ENCODE results near the gene PARD3B.

The PARD3B gene

DNA sequence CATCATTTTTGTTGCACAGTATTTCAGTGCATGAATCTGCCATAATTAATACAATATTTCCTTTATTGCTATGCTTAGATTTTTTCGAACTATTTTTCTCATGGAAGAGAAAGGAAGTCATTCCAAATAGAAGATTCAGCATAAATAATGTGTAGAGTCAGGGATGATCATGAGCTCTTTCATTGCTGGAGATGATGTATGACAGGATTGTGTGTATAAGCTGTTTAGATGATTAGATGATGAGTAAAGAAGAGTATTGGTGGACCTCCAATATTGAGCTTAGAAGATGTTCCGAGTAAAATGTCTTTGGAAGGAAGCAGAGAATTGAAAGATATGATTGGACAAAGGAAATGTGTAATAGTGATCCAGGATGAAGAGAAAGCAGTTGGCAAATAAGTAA lies 364.5 kb downstream of the PARD3B start:
- no peak for DNase-seq

GRCh38 chr2:204913312-204913711 lies 368.0 kb downstream of the PARD3B start:
- no peak for DNase-seq

DNA sequence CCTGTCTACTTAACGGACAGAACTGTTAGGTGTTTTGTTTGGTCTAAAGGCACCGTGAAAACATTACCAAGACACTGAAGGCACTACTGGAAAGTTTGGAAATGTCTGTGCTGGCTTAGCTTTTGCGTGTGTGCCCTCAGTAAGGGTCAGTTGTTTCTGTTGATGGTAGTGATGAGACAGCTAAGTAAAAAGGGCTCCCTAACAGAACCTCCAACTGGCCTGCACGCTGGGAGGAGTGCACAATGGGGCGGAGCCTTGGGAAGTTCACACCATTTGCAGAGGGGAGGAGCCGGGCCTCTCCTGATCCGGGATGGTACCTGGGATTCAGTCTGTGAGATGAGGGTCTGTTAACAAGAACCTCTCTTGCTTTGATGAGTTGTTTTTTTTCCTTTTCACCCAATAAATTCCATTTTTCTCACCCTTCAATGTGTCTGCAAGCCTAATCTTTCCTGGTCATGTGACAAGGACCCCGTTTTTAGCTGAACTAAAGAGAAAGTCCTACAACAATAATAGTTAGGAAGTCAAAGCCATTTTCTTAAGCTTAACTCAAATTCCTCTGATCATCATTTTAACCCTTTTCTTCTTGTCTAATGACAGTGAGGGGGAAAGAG lies 368.7 kb downstream of the PARD3B start:
- no peak for DNase-seq

GRCh38 chr2:204914708-204915107 lies 369.4 kb downstream of the PARD3B start:
- no peak for DNase-seq

DNA sequence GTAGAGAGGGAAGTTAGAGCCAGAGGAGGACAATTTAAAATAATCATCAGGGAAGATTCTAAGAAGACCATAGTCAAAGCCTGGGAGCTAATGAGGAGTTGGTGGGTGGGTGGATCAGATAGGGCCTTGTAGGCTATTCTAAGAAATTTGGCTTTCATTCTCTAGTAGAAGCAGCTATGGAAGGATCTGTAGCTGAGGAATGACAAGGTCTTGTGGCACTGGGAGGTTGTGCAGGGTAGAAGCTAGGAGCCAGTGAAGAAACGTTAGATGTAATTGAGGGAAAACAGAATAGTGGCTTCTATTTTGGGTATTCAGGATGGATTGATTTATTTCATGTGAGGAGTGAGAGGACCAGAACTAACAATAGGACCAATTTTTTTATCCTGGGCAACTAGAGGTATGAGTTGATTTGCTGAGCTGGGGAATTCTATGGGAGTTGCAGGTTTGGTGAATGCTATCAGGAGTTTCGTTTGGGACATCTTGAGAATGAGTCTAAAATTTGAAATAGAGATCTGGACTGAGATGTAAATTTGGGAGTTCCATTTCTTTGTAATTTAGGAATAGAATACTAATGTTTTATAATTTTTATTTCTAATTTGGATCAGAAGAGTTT lies 371.9 kb downstream of the PARD3B start:
- DNase-seq = no peak

DNA sequence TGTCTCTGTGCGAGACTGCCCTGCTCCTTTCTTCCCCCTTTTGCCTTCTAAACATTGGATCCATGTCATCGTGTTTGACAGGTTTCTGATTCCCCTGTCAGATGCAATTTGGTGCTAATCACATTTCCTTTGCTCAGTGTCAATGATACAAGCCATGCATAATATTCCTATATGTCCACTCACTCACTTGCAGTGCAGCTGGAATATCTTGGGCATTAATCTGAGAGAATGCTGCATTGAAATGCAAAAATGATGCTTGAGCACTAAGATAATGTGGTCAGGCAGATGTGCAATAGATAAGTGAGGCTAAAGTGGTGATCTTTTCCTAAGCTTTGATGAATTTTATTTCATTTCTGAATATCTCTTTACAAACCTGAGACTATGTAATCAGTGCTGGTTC lies 375.5 kb downstream of the PARD3B start:
- no peak for DNase-seq

- no peak for DNase-seq
Measured at GRCh38 chr2:204923957-204924356, 378.7 kb downstream of the PARD3B start.

DNA sequence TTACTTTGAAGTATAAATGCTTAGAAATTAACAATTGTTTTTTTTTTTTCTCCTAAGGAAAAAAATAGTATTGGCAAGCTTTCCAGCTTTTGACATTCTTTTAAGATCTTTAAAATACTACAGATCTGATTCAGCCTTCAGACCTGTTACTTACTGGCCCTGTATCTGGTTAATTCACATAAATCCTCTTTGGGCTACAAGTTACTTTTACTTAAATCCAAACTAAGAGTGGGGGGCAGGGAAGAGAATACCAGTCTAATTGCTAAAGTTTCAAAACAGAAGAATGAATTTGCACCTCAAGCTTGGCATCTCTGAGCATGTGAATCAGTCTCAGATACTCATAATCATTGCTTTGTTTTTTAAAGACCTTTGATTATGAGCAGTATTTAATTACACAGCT lies 386.3 kb downstream of the PARD3B start:
- DNase-seq = no peak

- DNase-seq = peak; percentile 88
Measured at GRCh38 chr2:204933735-204934374, 388.6 kb downstream of the PARD3B start.

GRCh38 chr2:204944927-204945326 lies 399.7 kb downstream of the PARD3B start:
- no peak for DNase-seq

DNA sequence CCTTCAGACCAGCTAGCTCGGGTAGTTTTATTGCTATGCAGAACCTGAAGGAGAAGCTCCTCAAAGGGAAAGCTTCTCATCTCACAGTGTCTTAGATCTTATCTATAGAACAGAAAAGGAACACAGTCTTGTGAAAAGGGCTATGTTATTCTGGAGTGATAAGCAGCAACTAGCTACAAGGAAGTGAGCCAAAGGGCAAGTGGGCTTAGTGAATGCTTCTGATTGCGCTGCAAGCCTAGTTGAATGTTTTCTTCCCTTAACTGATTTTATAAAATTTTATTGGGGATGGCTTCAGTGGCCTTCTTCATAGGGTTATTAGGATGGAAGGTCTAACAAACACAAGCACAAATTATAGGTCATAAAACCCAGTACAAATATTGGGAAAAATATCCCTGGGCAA lies 400.1 kb downstream of the PARD3B start:
- DNase-seq = no peak

- no peak for DNase-seq
Measured at GRCh38 chr2:204946892-204947291, 401.6 kb downstream of the PARD3B start.

- no peak for DNase-seq
Measured at GRCh38 chr2:204947405-204947804, 402.1 kb downstream of the PARD3B start.

DNA sequence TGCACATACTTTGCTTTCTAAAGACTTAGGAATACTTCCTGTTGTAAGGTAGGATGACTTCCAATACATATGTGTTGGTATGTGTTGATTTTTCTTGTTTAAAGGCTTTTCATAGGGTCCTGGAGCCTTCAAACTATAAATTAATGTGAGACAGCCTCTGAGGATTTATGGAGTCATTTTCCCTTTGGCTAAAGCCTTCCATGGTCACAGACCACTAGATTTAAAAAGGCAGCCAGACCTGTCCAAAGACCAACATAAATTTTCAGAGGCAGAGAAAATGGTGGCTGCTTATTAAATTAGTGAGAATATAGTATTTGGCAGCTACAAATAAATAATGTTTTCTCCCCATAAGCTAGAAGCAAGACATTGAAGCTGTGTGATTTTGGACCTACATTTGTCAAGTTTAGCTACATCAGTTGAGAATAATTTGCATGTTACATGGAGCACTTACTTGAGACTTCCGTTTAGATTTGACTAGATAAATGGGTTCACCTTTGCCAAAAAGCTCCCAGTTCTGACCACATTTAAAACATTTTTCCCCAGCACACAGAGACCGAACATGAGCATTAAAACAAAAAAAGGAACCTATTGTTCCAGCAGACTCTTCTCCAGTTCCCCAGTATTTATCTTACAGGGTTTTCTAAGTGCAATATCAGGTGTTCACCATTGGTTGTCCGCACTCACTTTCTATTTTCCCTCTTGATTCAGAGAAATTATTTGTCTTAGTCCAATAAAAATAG lies 402.9 kb downstream of the PARD3B start:
- no peak for DNase-seq

DNA sequence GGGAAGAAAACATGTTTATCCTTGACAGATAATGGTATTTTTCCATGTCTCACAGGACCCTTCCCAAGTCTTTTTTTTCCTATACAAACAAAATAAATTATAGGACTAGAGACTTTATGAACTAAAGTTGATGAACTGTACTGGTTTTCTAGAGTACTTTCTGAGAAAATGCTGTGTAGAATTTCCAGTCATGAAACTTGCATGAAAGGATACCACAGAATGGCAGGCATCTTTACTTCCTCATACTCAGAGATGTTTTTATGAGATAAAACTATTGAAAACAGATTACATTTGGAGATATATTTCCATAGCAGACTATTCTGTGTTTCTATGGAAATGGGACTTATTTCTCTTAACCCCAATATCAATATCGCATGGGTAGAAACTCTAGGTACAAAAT lies 403.5 kb downstream of the PARD3B start:
- no peak for DNase-seq

DNA sequence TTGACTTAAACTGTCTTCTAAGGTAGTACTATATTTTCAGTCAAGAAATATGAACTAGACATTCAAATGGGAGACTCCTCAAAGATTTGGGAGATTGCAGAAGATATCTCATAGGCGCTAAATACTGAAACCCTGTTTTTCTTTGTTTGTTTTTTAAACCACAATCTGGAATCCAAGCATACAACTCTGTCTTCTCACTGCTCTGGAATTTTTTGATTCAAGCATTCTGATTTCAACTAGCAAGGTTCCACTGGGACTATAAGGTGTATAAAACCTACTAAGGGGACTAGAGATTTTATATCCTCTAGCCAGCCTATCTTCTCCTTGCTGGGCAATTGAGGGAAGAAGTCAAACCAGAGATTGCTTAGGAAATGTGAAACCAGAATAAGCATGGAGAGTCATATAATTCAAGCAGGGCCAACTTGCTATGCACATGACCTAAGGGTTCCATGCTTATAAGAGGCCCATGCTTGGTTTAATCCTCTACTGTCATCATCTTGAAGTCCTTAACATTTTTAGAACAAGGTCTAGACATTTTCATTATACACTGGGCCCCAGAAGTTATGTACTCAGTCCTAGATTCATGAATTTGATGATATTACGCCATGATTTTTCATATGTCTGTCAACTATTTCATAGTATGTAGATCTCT lies 405.5 kb downstream of the PARD3B start:
- DNase-seq = no peak

- DNase-seq = no peak
Measured at GRCh38 chr2:204958371-204958770, 413.1 kb downstream of the PARD3B start.

DNA sequence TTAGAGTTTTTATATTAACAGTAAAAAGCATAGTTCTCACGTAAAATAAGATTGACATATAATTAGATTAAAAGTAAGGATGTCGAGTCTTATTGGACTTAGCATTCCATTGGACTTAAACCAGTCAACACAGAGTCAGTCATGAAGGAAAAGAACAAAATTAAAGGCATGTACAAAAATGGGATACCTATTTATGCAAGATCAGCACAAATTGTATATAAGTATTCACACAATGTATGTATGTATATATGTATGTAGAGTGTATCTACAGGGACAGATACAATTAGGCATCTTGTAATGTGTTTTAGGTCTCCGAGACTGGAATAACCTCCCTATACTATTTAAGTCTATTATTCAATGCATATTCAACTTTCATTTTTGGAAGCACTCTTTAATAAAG lies 419.1 kb downstream of the PARD3B start:
- DNase-seq = no peak

- no peak for DNase-seq
Measured at GRCh38 chr2:204966245-204966644, 421.0 kb downstream of the PARD3B start.

GRCh38 chr2:204967199-204967960 lies 422.1 kb downstream of the PARD3B start:
- DNase-seq = no peak

- DNase-seq = no peak
Measured at GRCh38 chr2:204971206-204971907, 426.1 kb downstream of the PARD3B start.

DNA sequence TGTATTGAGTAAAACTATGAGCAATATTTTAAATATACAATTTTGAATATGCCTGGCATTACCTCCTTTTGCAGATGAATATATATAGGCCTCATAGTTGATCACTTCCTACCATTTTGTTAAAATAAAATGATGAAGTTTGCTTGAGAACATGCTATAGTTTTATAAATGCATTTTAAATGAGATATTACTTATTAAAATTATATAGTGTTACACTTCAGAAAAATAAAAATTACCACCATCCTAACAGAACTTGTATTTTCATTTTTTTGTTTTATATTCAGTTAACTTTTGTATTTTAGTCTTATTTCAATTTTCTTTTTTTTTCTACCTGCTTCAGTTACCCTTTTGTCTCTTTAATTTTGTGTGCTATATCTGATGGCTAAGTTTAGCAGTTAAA lies 426.9 kb downstream of the PARD3B start:
- DNase-seq = no peak
